Stimulated activated CD4-positive, alpha-beta T cell treated with anti-CD3 and anti-CD28 coated beads, Interleukin-15, amount 100 ng/mL, for 48 hours (primary cell): ENCODE results near the gene DENND2C.

Source experiments
- DNase-seq, 2 donors: peaks; one replicate each; pipeline ENCODE4 v3.0.0-alpha.2; 2020; ENCODE audit warnings: low read depth in 2 of 2

DENND2C gene

GRCh38 chr1:114540821-114541220 is 129.0 kb downstream of the DENND2C start:
- DNase-seq, result no peak

GRCh38 chr1:114540272-114540671 is 129.6 kb downstream of the DENND2C start:
- no peak for DNase-seq

GRCh38 chr1:114536043-114536442 is 133.8 kb downstream of the DENND2C start:
- no peak for DNase-seq

- DNase-seq, result no peak
These were observed 134.4 kb downstream of the DENND2C start for GRCh38 chr1:114535401-114535800.
